Natural killer cell treated with Interleukin-12 subunit alpha and Interleukin-12 subunit beta and Interleukin-15 and Interleukin-18, amount 100 ng/mL, for 72 hours (primary cell): ENCODE results near the gene LHX4. TPM values are rescaled to one million over a fixed set of nuclear protein-coding genes. Genes with fewer than 3 reads are reported as not detected.

Experiments used
- ATAC-seq, 2 donors: fragments of 150-1000 bp; cut with Tn5 transposase in 1 of 2; sonication (Bioruptor Pico), chemical (Tn5 transposase) in 1 of 2; 2 replicates each; pipeline ENCODE4 v1.10.0; 2021
- DNase-seq: peaks from one replicate; pipeline ENCODE4 v3.0.0; 2022; ENCODE audit warnings: low spot score
- H3K27ac Mint-ChIP-seq, 2 donors: 1 replicate in 1 of 2; 2 replicates in 1 of 2; pipeline ENCODE4 v1.8.0; 2022; ENCODE audit warnings: mixed read lengths in 2 of 2, mild to moderate bottlenecking in 1 of 2, moderate library complexity in 1 of 2
- H3K27me3 Mint-ChIP-seq, 2 donors: 1 replicate in 1 of 2; 2 replicates in 1 of 2; pipeline ENCODE4 v1.8.0; 2022; ENCODE audit warnings: mixed read lengths in 2 of 2
- H3K36me3 Mint-ChIP-seq: one replicate; pipeline ENCODE4 v1.8.0; 2022; ENCODE audit warnings: mixed read lengths
- H3K4me1 Mint-ChIP-seq, 2 donors: 1 replicate in 1 of 2; 2 replicates in 1 of 2; pipeline ENCODE4 v1.8.0; 2022; ENCODE audit warnings: low read depth in 2 of 2, mixed read lengths in 2 of 2, mild to moderate bottlenecking in 1 of 2
- H3K4me3 Mint-ChIP-seq: one replicate; pipeline ENCODE4 v1.8.0; 2022; ENCODE audit warnings: mixed read lengths
- H3K9me3 Mint-ChIP-seq: 2 replicates; pipeline ENCODE4 v1.8.0; 2022; ENCODE audit warnings: mixed read lengths
- total RNA-seq, 2 donors: library from RNA; stranded (reverse); gene quantifications; one replicate each; pipeline ENCODE4 v1.2.3, GENCODE V29; 2022

LHX4 gene
- total RNA-seq, 2 donors from 2014 or later = not detected

DNA sequence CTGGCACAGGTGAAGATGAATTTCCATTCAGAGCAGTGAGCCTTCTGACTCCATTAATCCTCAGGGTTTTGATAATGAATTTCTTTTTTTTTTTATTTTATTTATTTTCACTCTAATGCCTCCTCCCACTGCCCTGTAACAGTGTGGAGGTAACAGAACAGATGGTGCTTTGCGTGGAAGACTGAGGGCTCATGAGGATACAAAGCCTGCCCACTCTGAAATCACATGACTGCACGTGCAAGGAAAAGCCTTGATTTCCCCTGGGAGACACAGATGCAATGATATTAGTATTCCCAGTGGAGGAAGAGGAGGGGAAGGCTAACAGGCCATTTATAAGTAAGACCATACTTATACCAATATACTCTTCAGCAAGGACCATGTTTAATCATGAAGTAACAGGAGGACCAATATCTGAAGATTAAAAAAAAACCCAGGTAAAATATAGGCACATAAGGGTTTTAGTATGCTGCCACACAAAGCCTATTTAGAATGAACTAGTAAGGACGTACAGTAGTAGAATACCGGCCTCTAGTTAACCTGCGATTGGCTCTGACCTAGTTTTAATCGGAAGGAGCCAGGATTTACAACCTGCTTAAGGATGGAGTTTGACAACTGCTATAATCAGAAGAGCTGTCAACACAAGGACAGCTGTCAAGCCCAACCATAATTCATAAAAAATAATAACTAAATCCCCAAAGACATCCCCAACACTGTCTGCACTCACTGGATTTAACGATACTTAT is 69.6 kb downstream of the LHX4 start:
- H3K4me3 Mint-ChIP-seq = no peak overlapping the region
- no peaks in the 10 kb centered on the region for H3K36me3 Mint-ChIP-seq
- DNase-seq = no peak
- no peaks in the 10 kb centered on the region for H3K27me3 Mint-ChIP-seq
- peaks cover 0 to 2% of the 10 kb centered on the region in 2 donors for H3K4me1 Mint-ChIP-seq
- no peaks in the 10 kb centered on the region for H3K9me3 Mint-ChIP-seq
- no peak for ATAC-seq
- H3K27ac Mint-ChIP-seq = no peak overlapping the region

DNA sequence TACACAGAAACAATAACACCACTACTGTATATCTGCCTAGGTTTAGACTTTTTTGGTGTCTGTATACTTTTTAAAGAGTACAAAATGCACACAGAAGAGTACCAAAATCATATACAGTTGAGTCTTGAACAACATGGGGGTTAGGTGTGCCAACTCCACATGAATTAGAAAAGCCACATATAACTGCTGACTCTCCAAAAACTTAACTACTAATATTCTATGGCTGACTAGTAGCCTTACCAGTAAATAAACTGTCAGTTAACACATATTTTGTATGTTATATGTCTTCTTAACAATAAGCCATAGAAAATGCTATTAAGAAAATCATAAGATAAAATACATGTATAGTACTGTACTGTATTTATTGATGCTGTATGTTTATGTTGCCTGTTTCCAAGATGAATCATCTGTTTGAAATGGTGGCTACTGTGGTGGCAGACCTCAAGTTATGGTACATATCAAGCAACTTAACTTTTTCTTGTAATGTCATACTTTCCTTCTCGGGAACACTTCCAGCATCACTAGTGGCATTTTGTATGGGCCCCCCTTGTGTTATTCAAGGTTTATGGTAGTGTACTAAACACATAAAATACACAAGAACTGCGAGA is 71.2 kb downstream of the LHX4 start:
- ATAC-seq = no peak
- H3K9me3 Mint-ChIP-seq = peaks cover 2% of the 10 kb centered on the region
- H3K27me3 Mint-ChIP-seq = no peaks in the 10 kb centered on the region
- H3K4me3 Mint-ChIP-seq = no peak overlapping the region
- no peak overlapping the region for H3K27ac Mint-ChIP-seq
- H3K36me3 Mint-ChIP-seq = no peaks in the 10 kb centered on the region
- peaks cover 0 to 2% of the 10 kb centered on the region in 2 donors for H3K4me1 Mint-ChIP-seq
- no peak for DNase-seq

DNA sequence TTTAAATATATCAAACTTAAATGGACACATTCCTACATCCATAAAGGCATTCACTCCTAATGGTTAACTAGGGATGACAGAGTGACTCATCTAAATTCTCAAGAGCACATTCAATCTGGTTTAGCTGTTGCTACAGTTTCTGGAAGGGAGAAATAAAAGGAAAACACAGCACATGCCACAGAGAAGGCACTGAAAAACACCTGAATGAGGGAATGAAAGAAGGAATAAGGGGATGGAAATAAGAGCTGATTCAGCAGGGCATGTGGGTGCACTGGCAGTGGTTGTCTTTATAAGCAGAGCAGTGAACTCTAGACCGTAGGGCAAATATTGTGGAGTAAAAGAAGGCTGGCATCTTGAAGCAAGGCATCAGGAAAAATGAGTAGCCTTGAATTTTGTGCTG is 79.3 kb downstream of the LHX4 start:
- peaks cover 7% of the 10 kb centered on the region for H3K36me3 Mint-ChIP-seq
- H3K27me3 Mint-ChIP-seq = no peaks in the 10 kb centered on the region
- H3K4me1 Mint-ChIP-seq = peaks cover 0 to 4% of the 10 kb centered on the region in 2 donors
- no peak for ATAC-seq
- peaks cover 7% of the 10 kb centered on the region for H3K9me3 Mint-ChIP-seq
- H3K4me3 Mint-ChIP-seq = no peak overlapping the region
- H3K27ac Mint-ChIP-seq = no peak overlapping the region
- DNase-seq = no peak

DNA sequence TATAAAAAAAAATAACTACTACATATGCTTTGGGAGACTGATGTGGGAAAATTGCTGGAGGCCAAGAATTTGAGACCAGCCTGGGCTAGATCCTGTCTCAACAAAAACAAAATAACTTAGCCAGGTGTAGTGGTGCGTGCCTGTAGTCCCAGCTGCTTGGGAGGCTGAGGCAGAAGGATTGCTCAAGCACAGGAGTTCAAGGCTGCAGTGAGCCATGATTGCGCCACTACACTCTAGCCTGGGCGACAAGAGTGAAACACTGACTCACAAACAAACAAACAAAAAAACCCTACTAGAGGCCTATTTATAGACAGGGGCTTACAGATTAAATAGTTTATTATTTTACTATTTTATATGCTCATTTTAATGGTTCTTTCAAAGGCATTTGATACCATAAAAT is 80.0 kb downstream of the LHX4 start:
- Mint-ChIP-seq H3K27ac (no peak overlapping the region), H3K4me3 (no peak overlapping the region), H3K4me1 (peaks cover 0 to 4% of the 10 kb centered on the region in 2 donors), H3K36me3 (peaks cover 7% of the 10 kb centered on the region), H3K27me3 (no peaks in the 10 kb centered on the region), H3K9me3 (peaks cover 7% of the 10 kb centered on the region)
- DNase-seq (no peak), ATAC-seq (no peak)

DNA sequence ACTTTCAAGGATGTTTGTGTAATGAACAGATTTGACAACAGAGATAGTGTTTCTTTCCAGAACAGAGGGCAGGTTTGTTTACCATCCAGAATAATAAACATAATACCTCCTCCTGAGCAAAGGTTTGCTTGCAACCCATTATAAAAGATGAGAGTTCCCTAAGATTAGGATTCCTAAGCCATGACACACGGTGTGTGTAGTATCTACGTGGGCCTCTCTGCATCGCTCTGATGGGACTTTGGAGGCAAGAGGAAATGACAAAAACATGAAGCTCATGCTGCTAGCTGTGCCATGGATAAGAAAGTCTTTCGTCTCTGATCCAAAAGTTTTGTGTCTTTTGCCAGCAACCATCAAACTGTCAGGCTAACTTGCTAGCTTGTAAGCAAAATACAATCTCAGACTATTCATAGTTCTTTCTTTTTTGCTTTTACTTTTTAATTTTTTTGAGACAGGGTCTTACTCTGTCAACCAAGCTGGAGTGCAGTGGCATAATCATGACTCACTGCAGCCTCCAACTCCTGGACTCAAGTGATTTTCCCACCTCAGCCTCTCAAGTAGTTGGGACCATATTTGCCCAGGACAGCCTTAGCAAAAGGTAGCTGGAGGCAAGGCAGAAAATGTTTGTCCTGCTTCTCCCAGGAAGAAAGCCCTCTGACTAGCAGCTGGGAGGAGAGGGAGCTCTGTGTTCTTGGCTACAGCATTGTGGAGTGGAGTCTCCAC is 81.1 kb downstream of the LHX4 start:
- peaks cover 0 to 4% of the 10 kb centered on the region in 2 donors for H3K4me1 Mint-ChIP-seq
- H3K4me3 Mint-ChIP-seq = no peak overlapping the region
- peaks cover 7% of the 10 kb centered on the region for H3K36me3 Mint-ChIP-seq
- ATAC-seq (no peak), DNase-seq (no peak)
- H3K27me3 Mint-ChIP-seq = no peaks in the 10 kb centered on the region
- H3K27ac Mint-ChIP-seq = no peak overlapping the region
- peaks cover 5% of the 10 kb centered on the region for H3K9me3 Mint-ChIP-seq

DNA sequence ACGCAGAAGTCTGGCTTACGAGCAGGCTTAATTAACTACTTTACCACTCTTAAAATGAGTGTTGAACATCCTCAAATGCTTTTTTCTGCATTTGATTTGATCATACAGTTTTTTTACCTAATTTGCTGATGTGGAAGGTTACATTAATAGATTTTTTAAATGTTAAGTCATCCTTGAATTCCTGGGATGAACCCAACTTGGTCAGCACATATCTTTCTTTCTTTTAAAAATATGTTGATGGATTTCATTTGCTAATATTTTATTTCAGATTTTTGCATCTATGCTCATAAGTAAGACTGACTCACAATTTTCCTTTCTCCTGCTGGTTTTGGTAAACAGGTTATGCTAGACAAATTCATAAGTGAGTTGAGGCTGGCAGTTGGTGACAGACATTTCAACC is 82.9 kb downstream of the LHX4 start:
- peaks cover 5% of the 10 kb centered on the region for H3K36me3 Mint-ChIP-seq
- no peaks in the 10 kb centered on the region for H3K9me3 Mint-ChIP-seq
- DNase-seq (no peak), ATAC-seq (no peak)
- no peaks in the 10 kb centered on the region for H3K27me3 Mint-ChIP-seq
- no peak overlapping the region for H3K27ac Mint-ChIP-seq
- no peaks in the 10 kb centered on the region for H3K4me1 Mint-ChIP-seq
- no peak overlapping the region for H3K4me3 Mint-ChIP-seq

DNA sequence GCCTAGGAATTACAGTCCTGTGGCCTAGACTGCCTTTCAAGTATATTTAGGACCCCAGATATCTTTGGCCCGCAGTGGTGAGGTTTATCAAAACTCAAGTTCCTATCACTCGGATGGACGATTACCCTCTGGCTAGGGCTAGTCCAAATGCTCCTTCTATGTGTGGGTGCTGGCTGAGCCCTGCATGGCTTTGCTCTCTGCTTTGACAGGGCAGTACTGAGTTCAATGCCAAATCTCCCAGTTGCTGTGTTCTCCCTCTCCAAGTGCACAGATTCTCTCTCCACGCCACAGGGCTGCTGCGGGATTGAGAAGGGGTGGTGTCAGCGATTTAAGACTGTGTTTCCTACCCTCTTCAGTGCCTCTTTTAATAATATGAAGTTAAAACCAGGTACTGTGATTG is 97.0 kb downstream of the LHX4 start:
- Mint-ChIP-seq H3K27ac (no peak overlapping the region), H3K27me3 (no peaks in the 10 kb centered on the region), H3K9me3 (peaks cover 15% of the 10 kb centered on the region), H3K4me1 (peaks cover 0 to 3% of the 10 kb centered on the region in 2 donors), H3K36me3 (peaks cover 20% of the 10 kb centered on the region), H3K4me3 (no peak overlapping the region)
- DNase-seq = no peak
- no peak for ATAC-seq

Other genes with a start within 250 kb of the LHX4 start
- gene QSOX1, start 75.4 kb upstream of the LHX4 start, total RNA-seq = 10 to 100 TPM; 39.1 to 60.3 TPM